Body of pancreas (tissue), 4 donors: Measurements from ENCODE around the gene ZKSCAN5.

ENCODE experiments used
- POLR2A ChIP-seq, 3 donors: fragments of 450-650 bp; IDR thresholded peaks; one replicate each; pipeline ENCODE4 v1.6.1; 2016; ENCODE audit warnings: antibody characterized with exemption in 3 of 3, mild to moderate bottlenecking in 2 of 3
- TF ChIP-seq, protein P1 (sequence below), 7 experiments: fragments of 450-650 bp in 4 of 7; fragments of 200-600 bp in 3 of 7; sonication (generic) in 3 of 7; IDR thresholded peaks; one replicate each; pipeline ENCODE4 v1.5.1; 2016 to 2019; ENCODE audit warnings: antibody characterized with exemption in 7 of 7

DNA sequence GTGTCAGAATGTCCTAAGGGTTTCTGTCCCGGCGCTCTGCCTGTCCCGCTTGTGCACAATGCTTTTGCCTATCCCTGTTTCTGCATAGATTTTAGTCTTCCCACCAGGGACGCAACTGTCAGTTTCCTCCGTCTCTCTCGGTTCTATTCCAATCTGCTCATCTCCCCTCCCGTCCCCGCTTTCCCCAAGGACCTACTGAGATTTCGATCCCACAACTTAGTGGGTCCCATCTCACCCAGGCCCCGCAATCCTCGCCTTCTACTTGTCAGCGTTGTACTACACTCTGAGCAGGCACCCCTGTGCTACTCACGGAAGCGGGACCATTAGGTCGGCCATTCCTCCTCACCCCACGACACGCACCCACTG lies 53.5 kb downstream of the ZKSCAN5 start:
- TF ChIP-seq, protein P1, sequence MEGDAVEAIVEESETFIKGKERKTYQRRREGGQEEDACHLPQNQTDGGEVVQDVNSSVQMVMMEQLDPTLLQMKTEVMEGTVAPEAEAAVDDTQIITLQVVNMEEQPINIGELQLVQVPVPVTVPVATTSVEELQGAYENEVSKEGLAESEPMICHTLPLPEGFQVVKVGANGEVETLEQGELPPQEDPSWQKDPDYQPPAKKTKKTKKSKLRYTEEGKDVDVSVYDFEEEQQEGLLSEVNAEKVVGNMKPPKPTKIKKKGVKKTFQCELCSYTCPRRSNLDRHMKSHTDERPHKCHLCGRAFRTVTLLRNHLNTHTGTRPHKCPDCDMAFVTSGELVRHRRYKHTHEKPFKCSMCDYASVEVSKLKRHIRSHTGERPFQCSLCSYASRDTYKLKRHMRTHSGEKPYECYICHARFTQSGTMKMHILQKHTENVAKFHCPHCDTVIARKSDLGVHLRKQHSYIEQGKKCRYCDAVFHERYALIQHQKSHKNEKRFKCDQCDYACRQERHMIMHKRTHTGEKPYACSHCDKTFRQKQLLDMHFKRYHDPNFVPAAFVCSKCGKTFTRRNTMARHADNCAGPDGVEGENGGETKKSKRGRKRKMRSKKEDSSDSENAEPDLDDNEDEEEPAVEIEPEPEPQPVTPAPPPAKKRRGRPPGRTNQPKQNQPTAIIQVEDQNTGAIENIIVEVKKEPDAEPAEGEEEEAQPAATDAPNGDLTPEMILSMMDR (IDR thresholded peaks at IDR 0.05) = no peak
- TF ChIP-seq POLR2A (IDR thresholded peaks at IDR 0.05) = no peak
